Pulmonary artery endothelial cell (primary cell): ENCODE results near the gene GCK. TPM values are rescaled to one million over a fixed set of nuclear protein-coding genes. Genes with fewer than 3 reads are reported as not detected.
"Not testable (repeated sequence)": the region's sequence is repeated elsewhere in the genome, so short reads cannot be mapped to it uniquely, and the experiment has no call there.

Source experiments
- DNase-seq: peaks from one replicate; pipeline ENCODE4 v3.0.0-alpha.2; 2011; ENCODE audit warnings: low read depth, low spot score
- total RNA-seq: library from RNA; depleted of rRNA; stranded (reverse); fragments of >200 nt; gene quantifications from 2 replicates; pipeline ENCODE4 v1.2.3, GENCODE V29; 2014

Gene GCK
- total RNA-seq, 1 donor from 2014 or later = 0.26 TPM

- no peak for DNase-seq
Observed at GRCh38 chr7:44206008-44206407, 16.8 kb upstream of the GCK start.

DNA sequence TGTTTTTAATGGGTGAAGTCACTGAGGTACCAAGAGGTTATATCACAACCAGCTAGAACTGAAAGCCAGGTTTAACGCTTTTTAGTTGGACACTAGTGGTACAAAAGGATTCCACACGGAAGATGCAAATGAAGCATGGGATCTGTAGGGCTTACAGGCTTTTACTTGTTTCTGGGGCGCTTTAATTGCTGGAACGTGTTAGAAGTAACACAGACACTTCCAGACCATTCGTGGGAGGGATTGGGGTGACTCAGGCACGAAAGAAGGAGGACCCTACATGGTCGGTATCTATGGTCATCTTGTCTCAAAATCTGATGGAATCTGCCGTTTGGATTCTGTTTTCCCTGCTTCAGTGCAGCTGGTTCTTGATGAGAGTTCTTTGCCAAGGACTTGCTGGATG is 12.6 kb upstream of the GCK start:
- no peak for DNase-seq

- peak; percentile 68 for DNase-seq
Observed at GRCh38 chr7:44200699-44201461, 11.6 kb upstream of the GCK start, which contains the start of gene YKT6. Gene YKT6 (plus strand): TSS chr7:44200978. CDS start chr7:44201136, 158 bp downstream.

DNA sequence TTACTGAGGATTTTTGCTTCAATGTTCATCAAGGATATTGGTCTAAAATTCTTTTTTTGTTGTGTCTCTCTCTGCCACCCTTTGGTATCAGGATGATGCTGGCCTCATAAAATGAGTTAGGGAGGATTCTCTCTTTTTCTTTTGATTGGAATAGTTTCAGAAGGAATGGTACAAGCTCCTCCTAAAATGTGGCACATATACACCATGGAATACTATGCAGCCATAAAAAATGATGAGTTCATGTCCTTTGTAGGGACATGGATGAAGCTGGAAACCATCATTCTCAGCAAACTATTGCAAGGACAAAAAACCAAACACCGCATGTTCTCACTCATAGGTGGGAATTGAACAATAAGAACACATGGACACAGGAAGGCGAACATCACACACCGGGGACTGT is 10.9 kb upstream of the GCK start:
- DNase-seq = not testable (repeated sequence)

DNA sequence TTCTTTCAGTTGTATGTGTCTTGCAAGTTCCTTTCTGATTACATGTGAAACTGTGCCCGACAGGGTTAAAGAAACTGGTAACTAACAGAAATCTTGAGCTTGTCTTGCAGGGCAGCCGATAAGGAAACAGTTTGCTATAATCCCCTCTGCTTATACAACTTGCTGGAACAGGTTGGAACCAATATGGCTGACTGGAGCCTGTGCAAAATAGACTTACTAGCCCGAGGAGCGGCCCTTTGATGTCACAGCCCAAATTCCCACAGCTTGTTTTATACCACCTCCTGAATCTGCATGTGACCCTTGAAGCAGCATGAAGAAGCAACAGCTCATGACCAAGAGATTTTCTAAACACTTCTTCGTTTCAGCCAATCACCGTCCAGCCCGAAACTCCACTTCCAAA is 8.2 kb upstream of the GCK start:
- DNase-seq = no peak

GRCh38 chr7:44196450-44196872 is 7.2 kb upstream of the GCK start:
- no peak for DNase-seq

- no peak for DNase-seq
Observed at GRCh38 chr7:44195889-44196288, 6.7 kb upstream of the GCK start.

DNA sequence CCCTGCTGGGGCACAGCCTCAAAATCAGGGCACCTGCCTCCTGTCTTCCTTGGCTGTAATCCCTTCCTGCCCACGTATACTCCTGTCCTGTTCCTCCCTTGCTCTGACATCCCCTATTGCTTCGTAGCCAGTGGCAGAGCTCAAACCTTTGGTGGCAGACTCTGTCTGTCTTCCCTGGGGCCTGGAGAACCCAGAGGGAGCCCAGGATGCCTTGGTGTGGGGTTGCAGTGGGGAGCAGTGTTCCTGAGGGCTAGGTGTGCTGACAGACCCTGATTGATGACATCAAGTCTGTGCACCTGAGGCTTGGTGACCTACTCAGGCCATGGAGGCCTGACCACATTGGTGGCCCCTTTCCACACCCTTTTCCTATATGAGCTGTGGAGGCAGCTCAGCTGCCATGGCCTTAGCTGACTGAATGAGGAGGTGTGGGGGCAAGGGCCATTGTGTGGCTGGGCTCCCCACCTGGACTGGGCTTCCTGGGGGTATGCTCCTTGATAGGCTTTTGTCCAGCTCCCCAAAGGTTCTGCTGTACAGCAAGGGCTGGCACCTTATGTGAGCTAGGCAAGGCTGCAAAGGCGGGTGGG is 5.4 kb upstream of the GCK start:
- no peak for DNase-seq

- DNase-seq = no peak
Observed at GRCh38 chr7:44194069-44194468, 4.8 kb upstream of the GCK start.

DNA sequence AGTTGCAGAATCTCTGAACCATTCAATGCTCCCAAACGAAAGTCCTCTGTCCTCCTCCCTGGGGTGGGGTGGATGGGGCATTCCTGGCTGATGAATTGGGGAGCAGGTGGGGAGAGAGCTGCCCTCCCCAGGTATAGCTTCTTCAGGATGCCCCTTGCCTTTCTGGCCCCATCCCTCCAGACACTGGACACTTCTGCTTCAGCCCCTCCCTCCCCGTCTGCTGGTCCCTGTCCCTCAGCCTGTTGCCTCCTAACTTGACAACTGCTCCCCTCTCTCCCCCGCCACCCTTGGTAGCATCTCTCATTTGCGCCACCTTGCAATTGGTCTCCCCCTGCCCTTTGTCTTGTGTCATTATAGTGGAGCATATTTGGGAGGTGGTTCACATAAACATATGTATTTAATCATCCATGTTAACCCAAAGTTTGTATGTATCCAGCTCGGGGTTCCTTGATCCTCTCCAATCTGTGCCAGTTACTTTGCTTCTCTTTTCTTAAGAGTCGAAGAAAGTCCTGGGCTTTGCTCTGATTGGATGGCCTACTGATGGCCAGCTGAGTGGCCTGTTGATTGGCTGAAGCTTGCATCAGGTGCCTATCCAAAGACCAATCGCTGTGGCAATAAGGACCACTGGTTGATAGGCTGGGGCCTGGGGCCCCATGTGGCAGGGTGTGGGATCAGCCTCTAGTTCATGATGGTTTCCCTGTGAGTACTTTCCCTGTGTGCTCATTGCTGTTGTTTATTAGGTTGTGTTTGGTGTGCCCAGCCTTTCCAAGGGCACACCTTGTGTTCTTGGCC is 4.0 kb upstream of the GCK start:
- no peak for DNase-seq

DNA sequence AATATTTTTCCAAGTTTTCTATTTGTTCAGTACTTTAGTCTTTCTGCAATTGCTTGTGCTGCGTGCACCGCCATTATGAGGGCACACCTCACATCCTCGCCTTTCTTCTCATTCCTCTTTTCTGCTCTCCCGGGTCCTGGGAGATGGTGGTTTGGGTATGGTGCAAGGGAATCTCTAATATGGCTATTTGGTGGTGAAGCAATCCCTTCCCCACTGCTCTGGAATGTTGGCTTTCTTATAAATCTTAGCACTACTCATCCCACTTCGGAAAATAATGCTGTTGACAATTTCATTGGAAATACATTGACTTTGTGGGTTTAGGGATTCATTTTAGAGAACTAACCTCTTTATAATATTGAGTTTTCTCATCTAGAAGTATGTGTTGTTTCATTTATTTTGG is 1.9 kb upstream of the GCK start:
- DNase-seq = no peak

DNA sequence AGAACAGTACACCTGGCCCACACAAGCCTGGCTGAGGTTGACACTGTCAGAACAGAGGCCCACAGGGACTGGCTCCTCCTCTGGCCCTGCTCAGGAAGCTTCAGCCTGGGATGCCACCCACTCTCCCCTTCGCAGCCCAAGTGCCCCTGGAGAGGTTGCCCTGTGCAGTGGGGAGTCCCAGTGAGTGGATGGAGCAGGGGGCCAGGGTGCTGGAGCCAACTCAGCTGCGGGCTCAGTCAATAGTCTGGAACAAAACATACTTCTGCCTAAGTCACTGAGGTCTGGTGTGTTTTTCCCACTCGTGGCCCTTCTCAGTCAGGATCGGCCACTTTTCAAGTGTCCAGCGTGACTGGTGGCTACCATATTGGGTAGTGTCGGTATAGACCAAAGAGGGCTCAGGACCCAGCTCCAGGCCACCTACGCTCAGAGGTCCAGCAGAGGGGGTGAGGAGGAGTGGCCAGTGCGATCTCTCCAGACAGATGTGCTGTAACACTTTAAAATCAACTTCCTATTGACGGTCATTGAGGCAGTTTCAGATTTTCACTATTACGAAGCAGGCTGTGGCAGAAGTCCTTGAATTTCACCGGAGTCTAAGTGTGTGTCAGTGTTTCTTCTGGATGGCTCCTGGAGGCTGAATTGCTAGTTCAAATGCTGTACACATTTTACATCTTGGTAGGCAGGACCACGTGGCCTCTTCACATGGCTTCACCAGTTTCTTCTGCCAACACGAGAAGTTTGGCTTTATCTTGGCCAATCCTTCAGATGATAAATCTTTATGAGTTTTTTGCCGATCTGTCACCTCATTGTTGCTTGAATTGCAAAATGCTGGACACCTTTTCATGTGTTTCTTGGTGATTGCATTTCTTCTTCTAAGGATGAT is 994 bp upstream of the GCK start:
- DNase-seq = no peak

DNA sequence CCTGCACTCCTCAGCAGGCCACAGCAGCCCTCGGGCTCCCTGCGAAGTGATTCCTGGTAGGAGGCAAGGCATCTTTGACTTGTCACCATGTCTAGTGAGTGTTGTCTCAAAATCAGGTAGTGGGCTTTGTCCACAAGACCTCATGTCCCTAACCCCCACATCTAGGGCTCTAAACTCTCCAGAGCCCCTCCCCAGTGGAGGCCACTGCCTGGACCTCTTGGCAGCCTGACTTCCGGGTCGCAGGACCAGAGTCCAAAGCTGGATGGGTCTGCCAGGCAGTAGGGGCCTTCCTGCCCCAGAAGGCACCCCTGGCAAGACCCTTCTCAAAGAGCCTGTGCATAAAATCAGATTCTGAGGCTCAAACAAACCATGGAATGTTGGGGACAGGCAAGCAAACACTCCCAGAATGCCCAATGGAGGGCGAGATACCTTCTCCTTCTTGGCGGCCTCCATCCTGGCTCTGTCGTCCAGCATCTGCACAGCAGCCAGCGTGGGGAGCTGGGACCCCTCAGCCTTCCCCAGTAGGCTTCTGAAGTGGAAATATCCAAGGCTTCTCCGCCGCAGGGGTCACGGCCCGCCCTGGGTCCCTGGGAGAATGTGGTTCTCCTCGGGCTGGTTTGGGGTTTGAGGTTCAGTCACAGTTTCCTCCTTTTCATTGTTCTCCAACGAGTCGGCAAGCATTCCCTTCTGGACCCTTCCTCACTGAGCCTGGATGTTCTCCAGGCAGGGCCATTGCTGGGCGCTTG is 586 bp downstream of the GCK start:
- DNase-seq = no peak

DNA sequence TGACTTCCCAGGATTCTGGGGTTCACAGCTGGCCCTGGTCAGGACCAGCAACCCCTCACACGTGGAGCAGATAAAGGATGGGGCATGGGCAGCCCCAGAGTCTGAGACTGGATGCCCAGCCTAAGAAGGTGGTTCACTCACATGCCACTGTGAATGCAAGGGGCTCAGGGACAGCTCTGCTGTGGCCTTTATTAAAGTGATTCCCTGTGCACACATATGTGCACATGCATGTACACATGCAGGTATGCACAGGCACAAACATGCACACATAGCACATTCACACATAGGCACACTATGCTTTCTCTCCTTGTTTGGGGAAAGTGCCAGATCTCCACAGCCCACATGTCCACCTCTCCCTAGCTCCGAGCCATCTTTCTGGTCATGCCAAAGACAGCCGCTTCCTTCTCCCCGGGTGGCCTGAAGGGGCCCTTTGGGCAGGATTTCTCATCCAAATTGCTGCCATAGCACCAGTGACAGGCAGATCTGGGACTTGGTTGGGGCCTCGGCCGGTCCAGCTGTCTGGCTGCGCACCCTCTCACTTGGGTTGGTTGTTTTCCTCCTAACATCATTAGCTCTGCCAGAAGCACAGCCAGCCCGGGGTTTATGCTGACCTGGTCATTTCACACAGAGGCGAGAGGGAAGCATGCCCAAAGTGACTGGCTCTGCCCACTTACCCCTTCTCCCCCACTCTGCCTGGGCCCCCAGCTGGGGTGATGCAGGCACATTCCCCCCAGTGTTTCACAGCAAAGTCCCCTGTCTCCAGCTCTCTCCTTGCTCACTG is 1.4 kb downstream of the GCK start:
- DNase-seq = no peak

DNA sequence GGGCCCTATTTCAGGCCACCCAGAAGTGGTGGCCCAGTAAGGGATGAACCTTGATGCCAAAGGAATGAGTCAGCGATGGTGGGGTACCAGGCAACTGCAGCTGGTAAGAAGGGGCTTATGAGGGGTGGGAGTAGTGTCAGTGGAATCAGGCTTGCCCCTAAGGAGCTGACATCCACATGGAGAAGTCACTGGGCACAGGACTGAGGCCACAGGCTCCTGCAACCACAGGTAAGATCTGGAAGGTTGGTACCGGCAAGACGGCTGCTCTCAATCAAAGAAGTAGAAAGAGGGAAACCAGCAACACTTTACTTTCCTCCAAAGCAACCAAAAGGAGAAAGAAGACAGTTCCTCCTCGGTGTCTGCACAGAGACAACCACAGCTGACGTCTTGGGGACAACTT is 2.5 kb downstream of the GCK start:
- no peak for DNase-seq

DNA sequence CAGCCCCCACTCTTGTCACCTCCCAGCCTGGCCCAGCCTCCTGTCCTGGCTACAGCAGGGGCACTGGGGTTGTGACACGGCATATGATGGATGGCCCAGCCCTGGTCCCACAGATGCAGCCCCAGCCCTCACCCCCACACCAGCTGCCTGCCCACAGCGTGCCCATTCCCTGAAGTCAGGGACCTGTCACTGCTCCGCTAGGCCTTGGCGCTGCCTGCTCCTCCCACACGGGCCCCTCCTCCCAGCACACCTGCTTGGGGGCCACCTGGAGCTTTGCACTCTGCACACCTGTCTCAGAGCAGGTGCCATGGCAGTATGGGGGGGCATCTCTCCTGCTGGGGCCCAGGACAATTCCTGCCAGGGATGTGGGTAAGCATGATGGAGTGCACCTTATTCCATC is 3.5 kb downstream of the GCK start:
- no peak for DNase-seq

GRCh38 chr7:44184873-44185446 is 4.3 kb downstream of the GCK start:
- no peak for DNase-seq

DNA sequence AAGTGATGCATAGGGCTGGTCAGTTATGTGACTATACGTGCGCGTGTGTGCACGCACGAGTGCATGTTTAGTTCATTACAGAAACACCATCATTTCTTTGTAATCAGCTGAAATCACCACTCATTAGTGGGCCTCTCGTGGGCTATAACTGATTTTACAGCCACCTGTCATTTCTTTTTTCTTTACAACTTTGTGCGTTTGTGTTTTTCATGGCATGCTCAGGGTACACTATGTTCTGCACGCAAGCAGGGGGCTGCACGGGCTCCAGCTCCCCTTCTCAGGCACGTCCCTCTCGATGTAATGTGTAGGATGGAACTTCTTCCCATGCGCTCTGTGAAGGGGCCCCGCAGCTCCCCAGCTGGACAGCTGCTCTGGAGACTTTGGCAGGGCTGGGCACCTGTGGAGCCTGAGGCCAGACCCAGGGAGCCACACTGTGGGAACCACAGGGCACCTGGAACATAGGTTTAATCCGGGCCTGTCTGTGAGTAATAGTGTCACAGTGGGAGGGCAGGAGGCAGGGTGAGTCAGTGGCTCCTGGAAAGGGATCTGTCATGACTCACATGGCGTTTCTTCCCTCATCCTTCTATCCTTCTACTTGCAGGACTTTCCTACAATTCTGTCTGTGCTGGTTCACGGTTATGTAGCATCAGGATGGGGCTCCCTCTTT is 4.9 kb downstream of the GCK start:
- DNase-seq = no peak

DNA sequence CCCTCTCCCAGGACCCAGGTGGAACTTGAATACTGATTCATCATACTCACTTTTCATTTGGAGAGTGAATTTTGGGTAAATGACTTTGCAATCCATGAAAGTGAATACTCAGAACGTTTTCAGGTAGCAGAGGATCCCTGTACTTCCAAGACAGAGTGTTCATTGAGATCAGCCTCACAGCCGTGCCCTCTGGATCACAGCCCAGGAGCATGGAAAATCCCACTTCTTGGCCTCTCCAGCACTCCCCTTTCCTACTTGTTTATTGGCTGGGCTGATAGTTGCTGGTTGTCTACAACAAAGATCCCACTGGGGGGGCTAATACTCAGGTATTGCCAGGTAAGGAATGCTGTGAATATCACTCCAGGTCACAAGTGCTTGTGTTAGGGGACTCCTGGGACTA is 5.9 kb downstream of the GCK start:
- DNase-seq = no peak
